GM18499 (cell line): ENCODE data around the gene UFSP2.
A peak's percentile ranks its signal among the peaks of the same experiment; 100 is the strongest.

ENCODE experiments used
- ATAC-seq: cut with Tn5 transposase; IDR thresholded peaks from one replicate; pipeline ENCODE4 v1.9.1; 2021; ENCODE audit warnings: moderate number of reproducible peaks; ENCODE audit not compliant: insufficient read depth, unreplicated experiment

UFSP2 gene, protein sequence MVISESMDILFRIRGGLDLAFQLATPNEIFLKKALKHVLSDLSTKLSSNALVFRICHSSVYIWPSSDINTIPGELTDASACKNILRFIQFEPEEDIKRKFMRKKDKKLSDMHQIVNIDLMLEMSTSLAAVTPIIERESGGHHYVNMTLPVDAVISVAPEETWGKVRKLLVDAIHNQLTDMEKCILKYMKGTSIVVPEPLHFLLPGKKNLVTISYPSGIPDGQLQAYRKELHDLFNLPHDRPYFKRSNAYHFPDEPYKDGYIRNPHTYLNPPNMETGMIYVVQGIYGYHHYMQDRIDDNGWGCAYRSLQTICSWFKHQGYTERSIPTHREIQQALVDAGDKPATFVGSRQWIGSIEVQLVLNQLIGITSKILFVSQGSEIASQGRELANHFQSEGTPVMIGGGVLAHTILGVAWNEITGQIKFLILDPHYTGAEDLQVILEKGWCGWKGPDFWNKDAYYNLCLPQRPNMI

DNA sequence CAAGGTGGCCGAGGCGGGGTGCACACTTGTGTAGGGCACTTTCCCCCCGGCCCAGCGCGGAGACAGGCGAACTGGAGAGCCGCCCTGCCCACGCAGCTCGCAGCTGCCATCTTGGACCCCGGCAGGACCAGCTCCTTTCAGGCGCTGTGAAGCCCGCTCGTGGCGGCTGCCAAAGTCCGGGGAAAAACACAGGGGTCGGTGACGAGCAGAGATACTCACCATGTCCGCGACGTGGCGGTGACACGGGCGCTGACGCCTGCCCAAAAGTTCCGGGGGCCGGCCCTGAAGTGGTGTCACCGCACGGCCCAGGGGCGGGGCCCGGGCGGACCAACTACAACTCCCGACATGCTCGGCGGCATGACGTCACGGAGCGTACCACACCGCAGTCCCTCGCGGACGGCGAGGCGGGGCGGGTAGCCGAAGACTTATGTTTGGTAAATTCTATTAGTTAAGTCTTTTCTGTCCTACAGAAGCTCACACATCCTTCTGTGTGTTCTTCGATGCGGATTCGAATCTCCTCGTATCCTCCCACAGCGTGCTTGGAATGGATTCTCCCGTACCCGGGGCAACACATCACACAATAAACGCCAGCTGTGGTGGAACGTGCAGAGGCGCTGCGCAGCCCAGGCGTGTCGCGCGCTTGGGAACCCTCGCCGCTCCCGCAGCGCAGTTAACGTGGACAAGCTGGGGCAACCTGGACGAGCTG is at the start of gene UFSP2:
UFSP2 (minus strand) TSS at position 318 of the 706 bp plus-strand sequence; CDS start at position 222, 96 bp downstream.
- peak; percentile 90 for ATAC-seq

DNA sequence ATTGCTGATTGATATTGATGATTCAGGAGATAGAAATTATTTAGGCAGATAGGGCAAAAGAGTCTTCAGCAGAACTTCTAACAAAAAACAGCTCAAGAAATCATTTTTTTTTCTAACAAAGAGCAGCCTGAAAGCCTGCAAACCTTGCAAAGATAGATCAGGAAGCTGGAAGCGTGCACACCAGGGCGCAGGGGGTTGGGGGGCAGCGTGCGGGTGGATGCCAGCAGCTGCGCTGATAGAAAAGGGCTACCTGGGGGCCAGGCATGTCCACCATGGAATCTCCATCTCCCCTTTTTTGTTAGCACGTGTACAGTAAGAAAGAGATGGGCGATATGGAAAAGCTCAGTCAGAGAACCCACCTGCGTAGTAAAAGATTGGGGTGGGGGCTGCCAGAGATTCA is 47.5 kb upstream of the UFSP2 start:
- ATAC-seq = no peak

DNA sequence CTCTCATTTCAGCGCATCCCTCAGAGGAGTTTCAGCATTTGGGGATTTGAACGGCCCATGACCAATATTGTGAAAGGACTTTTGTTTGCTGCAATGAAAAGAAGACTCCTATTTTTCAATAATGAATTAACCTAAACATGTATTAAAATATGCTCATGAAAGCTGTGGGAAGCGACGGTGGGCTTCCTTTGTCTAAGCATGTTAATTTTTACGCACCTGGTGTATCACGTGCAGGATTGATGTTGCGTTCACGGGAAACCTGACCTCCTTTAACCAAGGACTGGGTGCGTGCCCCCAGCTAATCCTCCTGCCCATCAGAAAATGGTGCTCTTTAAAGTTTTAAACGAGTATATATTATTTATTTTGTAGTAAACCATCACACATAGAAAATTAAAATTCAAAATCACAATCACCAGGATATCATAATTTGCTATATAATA is 46.4 kb upstream of the UFSP2 start:
- no peak for ATAC-seq

DNA sequence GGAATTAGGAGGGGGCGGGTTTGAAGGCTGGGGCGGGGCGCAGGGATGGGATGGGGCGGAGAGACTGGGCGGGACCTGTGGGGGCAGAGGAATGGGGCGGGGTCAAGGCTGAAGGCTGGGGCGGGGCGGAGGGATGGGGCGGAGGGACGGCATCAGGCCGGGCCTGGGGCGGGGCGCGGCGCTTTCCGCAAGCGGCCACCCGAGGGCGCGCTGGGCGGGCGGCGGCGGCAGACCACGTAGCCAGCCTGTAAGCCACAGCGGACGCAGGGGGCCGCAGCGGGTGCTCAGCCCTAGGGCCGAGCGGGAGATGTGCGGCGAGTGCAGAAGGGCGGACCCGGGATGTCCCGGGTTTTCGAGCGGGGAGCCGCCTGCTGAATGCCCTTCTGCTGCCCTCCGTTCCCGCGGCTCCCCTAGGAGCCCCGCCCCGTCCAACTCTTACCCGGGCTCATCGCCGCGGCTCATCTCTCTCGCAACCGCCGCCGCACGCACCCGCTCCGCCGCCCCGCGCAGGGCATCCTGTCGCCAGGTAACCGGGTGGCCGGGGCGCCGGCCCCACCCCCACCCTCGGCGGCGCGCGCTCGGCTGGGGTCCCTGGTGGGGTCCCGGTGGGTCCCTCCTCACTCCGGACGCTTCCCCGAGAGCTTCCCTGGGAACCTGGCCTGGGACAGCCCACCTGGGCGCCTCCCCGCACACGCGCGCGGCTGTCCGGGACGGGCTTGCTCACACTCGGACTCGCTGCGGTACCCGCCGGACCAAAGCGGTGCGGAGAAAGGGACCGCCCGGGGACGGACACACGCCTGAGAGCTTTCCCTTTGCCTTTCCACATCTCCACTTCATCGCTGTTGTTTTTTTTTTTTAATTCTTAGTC is 45.7 kb upstream of the UFSP2 start, which contains the start of gene CCDC110:
CCDC110 (minus strand) TSS at position 499 of the 868 bp plus-strand sequence; CDS start at position 449, 50 bp downstream.
- ATAC-seq = peak; percentile 54

DNA sequence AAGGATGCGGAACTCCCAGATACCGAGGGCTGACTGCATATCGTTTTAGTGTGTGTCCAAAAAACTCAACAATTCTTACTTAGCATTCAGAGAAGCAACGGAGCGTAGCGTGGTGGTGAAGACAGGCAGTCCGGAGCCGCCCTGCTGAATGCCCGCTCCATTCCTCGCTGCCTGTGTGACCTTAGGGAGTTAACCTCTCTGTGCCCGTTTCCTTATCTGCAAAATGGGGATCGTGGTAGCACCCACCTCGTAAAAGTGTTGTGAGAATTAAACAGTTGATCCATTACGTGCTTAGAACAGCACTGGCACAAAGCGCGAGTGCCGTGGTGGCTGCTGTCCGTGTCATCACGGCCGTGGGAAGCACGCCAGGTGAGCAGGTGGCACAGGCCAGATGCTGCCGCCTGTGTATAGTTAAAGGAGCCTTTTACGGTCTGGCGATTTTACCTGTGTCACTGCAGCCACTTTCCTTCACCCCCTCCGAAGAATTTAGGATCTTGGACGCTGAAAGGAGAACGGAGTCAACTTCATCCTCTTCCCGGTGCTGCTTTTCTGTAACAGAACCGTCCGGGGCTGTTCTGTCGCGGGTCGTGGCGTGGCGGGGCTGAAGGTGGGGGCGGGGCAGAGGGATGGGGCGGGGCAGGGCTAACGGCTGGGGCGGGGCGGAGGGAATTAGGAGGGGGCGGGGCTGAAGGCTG is 44.9 kb upstream of the UFSP2 start:
- no peak for ATAC-seq

DNA sequence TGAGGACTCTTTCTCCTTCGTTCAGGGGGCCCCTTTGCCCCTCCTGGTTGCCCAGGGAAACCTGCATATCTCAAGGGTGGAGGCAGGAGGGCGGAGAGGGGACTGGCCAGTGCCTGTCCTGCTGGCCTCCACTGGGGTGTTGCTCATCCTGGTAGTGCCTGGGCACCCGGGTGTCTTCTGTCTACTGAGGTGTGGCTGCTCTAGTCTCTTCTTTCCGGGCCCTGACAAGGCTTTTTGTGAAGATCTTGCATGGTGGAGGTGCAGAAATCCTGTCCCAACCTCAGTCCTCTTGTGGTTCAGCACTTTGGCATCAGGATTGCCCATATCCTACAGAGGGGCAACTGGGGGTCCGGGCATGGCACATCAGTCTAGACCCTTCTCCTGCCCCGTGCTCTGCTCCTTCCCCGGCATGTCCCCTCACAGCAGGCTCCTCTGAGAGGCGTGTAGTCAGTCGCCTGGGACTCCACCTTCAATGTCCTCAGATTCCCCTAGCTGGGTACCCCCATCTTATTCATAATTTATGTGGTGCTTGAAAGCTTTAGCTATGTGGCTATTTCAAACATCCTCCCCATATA is 43.9 kb upstream of the UFSP2 start:
- no peak for ATAC-seq

DNA sequence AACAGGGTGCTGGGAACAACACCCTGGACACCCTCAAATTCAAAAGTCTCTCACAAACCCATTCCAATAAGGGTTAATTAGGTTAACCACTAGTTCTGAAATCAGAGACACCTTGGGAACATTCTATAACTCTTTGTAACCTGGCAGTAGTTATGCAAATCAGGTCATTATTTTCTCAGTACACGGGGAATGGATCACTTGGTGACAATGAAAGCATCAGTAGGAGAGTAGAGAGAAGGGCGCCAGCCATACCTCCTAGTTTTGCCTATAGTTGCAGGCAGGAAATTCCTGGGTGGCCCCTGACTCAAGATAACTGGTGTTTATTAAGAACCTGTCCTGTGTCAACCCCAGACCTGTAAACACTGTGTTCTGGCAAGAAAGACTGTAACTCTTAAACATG is 43.2 kb upstream of the UFSP2 start:
- ATAC-seq = no peak

DNA sequence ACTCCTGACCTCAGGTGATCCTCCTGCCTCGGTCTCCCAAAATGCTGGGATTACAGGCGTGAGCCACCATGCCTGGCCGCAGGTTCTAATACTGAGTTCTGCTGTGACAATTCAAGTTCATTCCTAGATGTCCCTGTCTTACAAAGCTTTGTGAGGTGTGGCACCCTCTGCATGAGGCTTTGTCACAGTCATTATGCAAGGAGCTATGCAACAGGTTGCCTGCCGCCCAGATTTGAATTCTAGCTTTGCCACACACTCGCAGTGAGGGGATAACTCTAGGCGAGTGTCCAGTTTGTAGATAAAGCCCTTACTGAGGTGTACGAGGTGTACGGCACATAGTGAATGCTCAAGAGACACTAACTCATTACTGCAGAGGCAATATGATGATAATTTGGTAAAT is 42.2 kb upstream of the UFSP2 start:
- ATAC-seq = no peak

DNA sequence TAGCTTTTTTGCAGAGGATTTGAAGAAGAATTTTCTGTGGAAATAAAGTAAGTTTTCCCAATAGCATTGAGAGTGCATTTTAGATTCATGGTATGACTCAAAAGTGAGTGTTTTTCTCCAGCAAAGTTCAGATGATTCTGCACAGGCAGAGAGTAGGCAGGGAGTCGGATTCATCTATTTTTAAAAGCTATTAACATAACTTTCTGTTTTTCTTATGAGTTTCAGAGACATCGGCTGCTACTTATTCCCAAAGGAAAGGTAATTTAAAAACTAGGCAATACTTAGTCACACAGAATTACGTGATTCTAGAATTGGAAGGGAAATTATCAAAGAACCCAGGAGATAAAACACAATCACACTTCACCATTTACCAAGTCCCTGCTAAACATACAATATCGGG is 41.3 kb upstream of the UFSP2 start:
- no peak for ATAC-seq

DNA sequence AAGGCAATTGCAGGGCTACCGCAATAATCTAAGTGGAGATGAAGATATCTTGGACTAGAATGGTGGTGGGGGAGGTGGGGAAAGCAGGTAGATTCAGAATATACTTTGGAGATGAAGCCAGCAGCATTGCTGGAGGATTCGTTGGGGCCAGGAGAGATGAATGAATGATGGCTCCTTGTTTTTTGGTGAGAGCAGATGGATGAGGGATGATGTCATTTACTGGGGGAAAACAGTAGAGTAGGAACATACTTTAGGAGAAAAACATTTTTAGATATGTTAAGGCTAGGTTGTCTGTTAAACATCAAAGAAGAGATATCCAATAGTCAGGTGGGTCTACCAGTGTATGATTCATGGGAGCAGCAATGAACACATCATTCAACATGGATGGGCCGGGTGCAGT is 39.9 kb upstream of the UFSP2 start:
- no peak for ATAC-seq

DNA sequence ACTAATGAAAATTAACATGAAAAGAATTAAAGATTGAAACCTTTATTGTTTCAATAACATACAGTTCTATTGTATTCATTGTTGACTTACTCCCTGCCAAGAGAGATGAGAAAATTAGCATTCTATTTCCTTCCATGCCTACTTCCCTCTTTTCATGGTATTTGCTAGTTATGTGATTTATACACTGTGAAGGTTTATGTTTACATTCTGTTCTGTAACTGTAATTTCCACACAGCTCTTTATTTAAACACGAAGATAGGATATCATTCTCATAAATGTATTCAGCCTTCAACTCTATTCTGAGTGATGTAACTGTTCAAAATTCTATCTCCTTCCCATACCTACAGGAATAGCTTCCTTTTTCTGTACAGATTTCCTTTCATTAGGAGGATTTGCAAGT is 39.1 kb upstream of the UFSP2 start:
- no peak for ATAC-seq

DNA sequence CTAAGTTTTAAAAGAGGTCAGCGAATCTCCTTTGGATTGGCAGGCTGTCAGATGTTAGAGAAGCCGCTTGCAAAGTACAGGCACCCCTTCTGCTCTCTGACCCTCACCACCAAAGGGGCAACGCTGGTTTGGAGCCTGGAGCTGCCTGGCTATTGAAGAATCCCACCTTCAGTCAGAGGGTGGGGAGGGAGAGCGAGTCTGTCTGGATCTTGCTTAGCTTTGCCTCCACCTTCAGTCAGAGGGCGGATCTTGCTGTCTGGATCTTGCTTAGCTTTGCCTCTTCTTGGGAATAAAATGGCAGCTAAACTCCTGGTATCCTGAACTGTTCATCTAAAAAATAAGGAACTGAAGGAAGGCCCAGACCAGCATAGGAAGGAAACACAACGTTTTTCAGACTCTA is 38.4 kb upstream of the UFSP2 start:
- ATAC-seq = no peak

DNA sequence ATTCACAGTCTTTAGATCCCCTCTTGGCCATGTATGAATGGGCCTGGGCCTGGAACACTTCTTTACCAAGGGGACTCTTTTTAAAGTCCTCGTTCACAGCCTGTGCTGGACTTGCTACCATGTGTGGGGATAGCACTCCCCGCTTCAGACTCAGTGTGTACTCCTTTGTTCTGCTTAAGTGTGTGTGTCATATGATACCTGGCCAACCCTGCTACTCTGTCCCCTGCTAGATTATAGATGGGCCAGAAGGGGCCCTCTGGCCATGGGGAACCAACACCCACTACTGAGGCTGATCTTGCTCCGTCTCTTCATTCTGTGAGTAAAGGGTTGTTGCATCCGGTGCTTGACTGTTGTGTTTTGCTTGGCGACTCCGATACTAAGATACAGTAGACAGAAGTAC is 37.8 kb upstream of the UFSP2 start:
- ATAC-seq = no peak

DNA sequence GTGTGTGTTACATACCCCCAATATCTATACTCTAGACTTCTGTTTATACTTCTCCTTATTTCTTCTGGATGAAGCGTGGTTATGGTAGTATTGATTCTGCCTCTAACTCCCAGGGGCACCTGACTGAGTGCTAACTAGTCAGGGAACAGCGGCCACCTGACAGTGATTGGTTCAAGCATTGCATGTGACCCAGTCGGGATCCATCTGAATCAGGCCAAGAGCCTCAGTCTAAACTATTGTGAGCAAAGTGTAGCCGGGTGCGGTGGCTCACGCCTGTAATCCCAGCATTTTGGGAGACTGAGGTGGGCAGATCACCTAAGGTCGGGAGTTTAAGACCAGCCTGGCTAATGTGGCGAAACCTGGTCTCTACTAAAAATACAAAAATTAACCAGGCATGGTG is 35.8 kb upstream of the UFSP2 start:
- ATAC-seq = no peak

DNA sequence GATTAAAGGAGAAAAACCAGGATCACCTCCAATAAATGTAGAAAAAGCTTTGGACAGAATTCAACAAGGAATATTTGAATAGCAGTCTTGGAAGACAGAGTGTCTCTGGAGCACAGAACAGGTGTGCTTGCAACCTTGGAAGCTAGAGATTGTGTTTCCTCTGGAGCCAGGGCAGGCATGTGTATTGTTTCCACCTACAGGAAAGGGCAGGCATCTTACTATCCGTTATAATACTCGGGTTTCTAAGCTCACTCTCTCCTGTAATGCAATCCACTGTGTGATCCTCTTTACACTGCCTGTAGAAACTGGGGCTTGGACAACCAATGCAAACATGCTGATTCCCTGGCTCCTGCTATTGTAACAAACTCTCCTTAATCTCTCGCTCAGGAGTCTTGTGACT is 31.4 kb upstream of the UFSP2 start:
- no peak for ATAC-seq

DNA sequence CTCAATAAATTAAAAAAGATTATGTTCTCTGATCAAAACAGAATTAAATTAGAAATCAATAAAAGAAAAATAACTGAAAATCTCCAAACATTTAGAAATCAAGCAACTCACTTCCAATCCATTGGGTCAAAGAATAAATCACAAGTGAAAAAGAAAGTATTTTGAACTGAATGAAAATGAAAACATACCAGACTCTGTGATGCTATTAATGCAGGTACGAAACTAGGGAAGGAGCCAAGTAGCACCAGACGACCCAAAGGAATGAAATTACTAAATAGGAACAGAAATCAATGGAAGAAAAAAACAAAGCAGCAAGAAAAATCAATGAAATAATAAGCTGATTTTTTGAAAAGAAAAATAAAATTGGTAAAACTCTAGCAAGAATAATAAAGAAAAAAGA is 30.4 kb upstream of the UFSP2 start:
- no peak for ATAC-seq

DNA sequence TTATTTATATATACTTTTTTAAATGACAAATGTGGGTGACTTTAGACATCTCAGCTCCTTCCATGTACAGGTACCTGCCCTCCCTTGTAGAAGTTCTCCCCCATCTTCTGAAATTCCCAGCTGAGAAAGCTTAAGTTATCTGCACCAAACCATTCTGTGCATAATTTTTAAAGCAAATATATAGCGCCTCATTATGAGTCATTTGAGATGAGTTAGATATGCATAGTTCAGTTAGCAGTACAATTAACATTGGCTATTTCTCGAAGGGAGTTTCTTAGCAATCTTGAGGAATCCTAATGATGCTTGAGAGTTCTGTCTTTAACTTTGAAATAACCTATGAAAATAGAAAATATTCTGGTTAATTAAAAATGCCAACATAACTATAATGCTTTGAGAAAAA is 19.4 kb upstream of the UFSP2 start:
- no peak for ATAC-seq

DNA sequence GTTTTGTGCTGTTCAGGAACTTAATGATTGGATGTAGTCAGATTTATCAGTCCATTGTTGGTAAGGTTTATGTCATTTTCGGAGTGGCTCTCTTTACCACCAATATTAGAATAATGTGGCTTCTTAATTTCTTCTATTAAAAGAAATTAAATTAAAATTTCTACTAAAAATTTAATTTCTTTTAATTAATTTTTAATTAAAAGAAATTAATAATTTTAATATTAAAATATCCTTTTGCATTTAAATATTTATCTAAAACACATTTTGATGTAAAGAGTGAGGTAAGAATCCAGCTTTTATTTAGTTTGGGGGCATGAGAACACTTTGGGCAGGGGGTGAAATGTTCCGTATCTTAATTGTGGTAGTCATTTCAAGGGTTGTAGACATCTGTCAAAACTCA is 15.7 kb upstream of the UFSP2 start:
- no peak for ATAC-seq

DNA sequence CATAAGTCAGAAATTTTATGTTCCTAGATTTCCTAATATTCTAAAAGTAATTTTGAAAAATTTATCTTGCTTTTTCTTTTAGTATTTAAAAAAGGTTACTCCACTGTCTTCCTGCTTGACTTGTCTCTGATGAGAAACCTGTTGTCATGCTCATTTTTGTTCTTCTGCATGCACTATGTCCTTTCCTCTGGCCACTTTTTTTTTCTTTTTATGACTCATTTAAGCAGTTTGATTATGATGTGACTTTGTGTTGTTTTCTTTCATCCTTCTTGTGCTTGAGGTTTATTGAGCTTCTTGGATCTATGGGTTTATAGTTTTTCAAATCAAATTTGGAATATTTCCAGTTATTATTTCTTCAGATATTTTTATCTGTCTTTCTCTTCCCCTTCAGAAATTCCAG is 12.0 kb upstream of the UFSP2 start:
- peak; percentile 73 for ATAC-seq

DNA sequence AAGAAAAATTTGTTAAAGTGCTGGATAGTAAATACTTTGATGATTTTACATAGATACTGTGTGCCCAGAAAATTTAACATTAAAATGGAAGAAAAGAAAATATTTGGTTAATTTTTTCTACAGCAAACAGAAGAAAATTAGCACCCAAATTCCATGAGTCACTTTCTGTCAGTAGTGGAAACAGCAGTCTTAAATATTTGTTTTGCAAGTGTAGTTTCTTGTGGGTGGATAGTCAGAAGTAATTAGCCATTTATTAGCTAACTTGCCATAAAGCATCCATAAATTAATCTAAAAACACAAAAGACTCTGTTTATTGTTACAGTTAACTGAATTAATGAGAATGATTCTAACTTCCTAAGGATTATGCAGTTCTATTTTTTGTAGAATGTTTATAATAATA is 9.7 kb upstream of the UFSP2 start:
- no peak for ATAC-seq
